Panc1 (cell line): ENCODE results near the gene ST3GAL4. TPM values are rescaled to one million over a fixed set of nuclear protein-coding genes. Genes with fewer than 3 reads are reported as not detected.

Experiments
- ATAC-seq: fragments of 200-7000 bp; cut with Tn5 transposase; 2 replicates; pipeline ENCODE4 v1.9.1; 2020; ENCODE audit warnings: mild to moderate bottlenecking, moderate library complexity
- BruUV-seq: library from RNA; stranded (reverse); fragments of 400-500 nt; replicated peaks from 2 replicates; lab custom pipeline; 2021; lab: Mats Ljungman, UMichigan
- CTCF ChIA-PET: fragments of 300-600 bp; sonication (Branson Sonifier 250); formaldehyde crosslinking; loops from one replicate; lab custom pipeline; 2022; ENCODE audit warnings: antibody characterized with exemption; lab: Charles Lee
- POLR2A ChIA-PET: fragments of 300-600 bp; sonication (Branson Sonifier 250); formaldehyde crosslinking; loops from one replicate; lab custom pipeline; 2022; ENCODE audit warnings: antibody characterized with exemption; lab: Charles Lee
- DNase-seq: peaks from one replicate; pipeline ENCODE4 v3.0.0-alpha.2; 2010; ENCODE audit warnings: low read depth, low spot score
- H3K27ac ChIP-seq: 2 replicates; pipeline ENCODE4 v1.5.1; 2011; ENCODE audit warnings: mild to moderate bottlenecking, low read length, inconsistent platforms
- H3K27me3 ChIP-seq: fragments of 200-500 bp; sonication (Bioruptor generic); 2 replicates; pipeline ENCODE4 v1.6.0; 2014; ENCODE audit warnings: low read length, inconsistent platforms; ENCODE audit not compliant: control insufficient read depth, insufficient read depth
- H3K36me3 ChIP-seq: fragments of 200-500 bp; sonication (Bioruptor generic); 2 replicates; pipeline ENCODE4 v1.5.1; 2014; ENCODE audit warnings: inconsistent platforms, mild to moderate bottlenecking, low read length, moderate library complexity; ENCODE audit not compliant: control insufficient read depth, insufficient read depth
- H3K4me1 ChIP-seq: 2 replicates; pipeline ENCODE4 v1.5.1; 2011; ENCODE audit warnings: inconsistent platforms, mild to moderate bottlenecking, low read length, moderate library complexity; ENCODE audit not compliant: control insufficient read depth, insufficient read depth
- H3K4me3 ChIP-seq, 2 experiments: 2 replicates each; pipeline ENCODE4 v1.5.1; 2011 to 2012; ENCODE audit warnings: low read depth in 2 of 2, low read length in 2 of 2, mild to moderate bottlenecking in 2 of 2, inconsistent platforms in 1 of 2, moderate library complexity in 1 of 2
- H3K9me3 ChIP-seq: fragments of 200-500 bp; sonication (Bioruptor generic); 2 replicates; pipeline ENCODE4 v1.5.1; 2014; ENCODE audit warnings: low read depth, mild to moderate bottlenecking, inconsistent platforms, low read length, moderate library complexity; ENCODE audit not compliant: control insufficient read depth, insufficient read depth
- POLR2AphosphoS5 ChIP-seq: IDR thresholded peaks from 2 replicates; pipeline ENCODE4 v1.6.1; 2012; ENCODE audit warnings: mild to moderate bottlenecking, low read depth, low read length, moderate library complexity
- SIN3A ChIP-seq: IDR thresholded peaks from 2 replicates; pipeline ENCODE4 v1.6.1; 2012; ENCODE audit warnings: low read depth, mild to moderate bottlenecking, low read length, moderate library complexity, borderline replicate concordance; ENCODE audit not compliant: insufficient read depth
- TCF7L2 ChIP-seq: IDR thresholded peaks from 2 replicates; pipeline ENCODE4 v1.6.1; 2011; ENCODE audit warnings: mild to moderate bottlenecking, low read depth, low read length, inconsistent platforms
- in situ Hi-C: cut with HindIII; loops from 2 replicates; pipeline ENCODE4 v1.10.0; 2016; ENCODE audit warnings: low sequenced_read_pairs, low pct_unique_long_range_greater_than_20kb
- intact Hi-C: fragments of 100-400 bp; cut with micrococcal nuclease; formaldehyde crosslinking; loops from one replicate; pipeline ENCODE4 v1.10.0; 2022; ENCODE audit not compliant: unreplicated experiment
- total RNA-seq: library from RNA; stranded (reverse); gene quantifications from one replicate; pipeline ENCODE4 v1.2.1, GENCODE V29; 2021; ENCODE audit not compliant: unreplicated experiment
- TF ChIP-seq, protein P1 (sequence below): fragments of 450-650 bp; IDR thresholded peaks from 2 replicates; pipeline ENCODE4 v1.5.1; 2017; ENCODE audit warnings: mild to moderate bottlenecking
- TF ChIP-seq, protein P2 (sequence below), 2 experiments: IDR thresholded peaks; 2 replicates each; pipeline ENCODE4 v1.6.1; 2011 to 2012; ENCODE audit warnings: low read depth in 2 of 2, control low read depth in 1 of 2, low read length in 1 of 2, mild to moderate bottlenecking in 1 of 2, moderate library complexity in 1 of 2; ENCODE audit not compliant: insufficient read depth in 1 of 2

ST3GAL4 gene
- total RNA-seq, 1 experiment from 2014 or later: 56.6 TPM

DNA sequence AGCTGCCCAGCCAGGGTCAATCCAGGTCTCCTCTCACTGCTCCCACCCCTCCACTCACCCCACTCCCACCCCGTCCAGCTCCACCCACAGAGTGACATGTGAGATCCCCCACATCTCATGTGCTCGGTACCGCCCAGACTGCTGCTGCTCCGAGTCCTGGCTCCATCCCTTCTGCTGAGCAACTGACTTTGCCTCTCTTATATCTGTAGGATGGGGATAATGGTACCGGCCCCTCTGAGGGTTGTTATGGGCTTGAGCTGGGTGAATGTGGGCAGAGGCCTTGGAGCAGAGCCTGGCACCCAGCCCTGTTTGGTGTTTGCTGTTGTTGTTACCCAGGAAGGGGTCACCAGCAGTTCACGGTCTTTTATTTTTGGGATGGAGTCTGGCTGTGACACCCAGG is 77.0 kb downstream of the ST3GAL4 start:
- intact Hi-C loops (no loop called here), in situ Hi-C loops (no loop called here)
- POLR2A ChIA-PET: no interaction called here

DNA sequence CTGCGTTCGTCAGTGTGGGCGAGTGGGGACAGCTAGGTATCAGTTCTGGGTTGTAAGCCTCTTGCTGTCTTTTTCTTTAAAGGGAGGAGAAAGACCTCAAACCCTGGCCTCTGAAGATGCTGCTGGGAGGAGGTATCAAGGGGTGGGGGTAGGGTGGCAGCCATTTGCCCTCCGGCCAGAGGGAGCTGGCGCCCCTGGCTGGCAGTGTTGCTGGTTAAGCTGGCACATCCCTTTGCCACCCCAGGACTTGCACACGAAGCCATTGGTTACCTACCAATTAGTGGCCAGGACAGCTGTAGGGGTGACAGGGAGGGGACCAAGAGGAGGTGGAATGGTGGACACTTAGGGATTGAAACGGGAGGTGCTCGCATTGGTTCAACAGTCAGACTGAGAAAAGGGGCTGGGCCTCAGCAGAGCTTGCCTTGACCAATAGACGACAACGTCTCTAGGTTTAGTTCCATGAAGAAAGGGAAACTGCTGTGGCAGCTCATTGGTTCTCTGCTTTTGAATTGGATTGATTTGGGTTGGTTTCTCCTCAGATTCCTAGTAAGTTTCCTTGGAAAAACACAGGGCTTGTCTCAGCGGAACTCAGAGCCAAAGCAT is 77.9 kb downstream of the ST3GAL4 start:
- no TSS peak for BruUV-seq
- in situ Hi-C loops: no loop called here

More for the DNA sequence above, 77.0 kb downstream of the ST3GAL4 start:
- no TSS peak for BruUV-seq
- DNase-seq: no peak
- Histone ChIP-seq H3K27ac (no peak overlapping the region), H3K36me3 (no peaks in the 10 kb centered on the region), H3K4me3 (no peak overlapping the region), H3K27me3 (no peaks in the 10 kb centered on the region), H3K9me3 (no peaks in the 10 kb centered on the region), H3K4me1 (peaks cover 4% of the 10 kb centered on the region; the same call in 1 of the 2 replicates)
- CTCF ChIA-PET: no interaction called here
- no peak for TF ChIP-seq SIN3A
- no peak for TF ChIP-seq POLR2AphosphoS5
- no peak for TF ChIP-seq TCF7L2
- TF ChIP-seq, protein P1, sequence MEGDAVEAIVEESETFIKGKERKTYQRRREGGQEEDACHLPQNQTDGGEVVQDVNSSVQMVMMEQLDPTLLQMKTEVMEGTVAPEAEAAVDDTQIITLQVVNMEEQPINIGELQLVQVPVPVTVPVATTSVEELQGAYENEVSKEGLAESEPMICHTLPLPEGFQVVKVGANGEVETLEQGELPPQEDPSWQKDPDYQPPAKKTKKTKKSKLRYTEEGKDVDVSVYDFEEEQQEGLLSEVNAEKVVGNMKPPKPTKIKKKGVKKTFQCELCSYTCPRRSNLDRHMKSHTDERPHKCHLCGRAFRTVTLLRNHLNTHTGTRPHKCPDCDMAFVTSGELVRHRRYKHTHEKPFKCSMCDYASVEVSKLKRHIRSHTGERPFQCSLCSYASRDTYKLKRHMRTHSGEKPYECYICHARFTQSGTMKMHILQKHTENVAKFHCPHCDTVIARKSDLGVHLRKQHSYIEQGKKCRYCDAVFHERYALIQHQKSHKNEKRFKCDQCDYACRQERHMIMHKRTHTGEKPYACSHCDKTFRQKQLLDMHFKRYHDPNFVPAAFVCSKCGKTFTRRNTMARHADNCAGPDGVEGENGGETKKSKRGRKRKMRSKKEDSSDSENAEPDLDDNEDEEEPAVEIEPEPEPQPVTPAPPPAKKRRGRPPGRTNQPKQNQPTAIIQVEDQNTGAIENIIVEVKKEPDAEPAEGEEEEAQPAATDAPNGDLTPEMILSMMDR: no peak
- TF ChIP-seq, protein P2, sequence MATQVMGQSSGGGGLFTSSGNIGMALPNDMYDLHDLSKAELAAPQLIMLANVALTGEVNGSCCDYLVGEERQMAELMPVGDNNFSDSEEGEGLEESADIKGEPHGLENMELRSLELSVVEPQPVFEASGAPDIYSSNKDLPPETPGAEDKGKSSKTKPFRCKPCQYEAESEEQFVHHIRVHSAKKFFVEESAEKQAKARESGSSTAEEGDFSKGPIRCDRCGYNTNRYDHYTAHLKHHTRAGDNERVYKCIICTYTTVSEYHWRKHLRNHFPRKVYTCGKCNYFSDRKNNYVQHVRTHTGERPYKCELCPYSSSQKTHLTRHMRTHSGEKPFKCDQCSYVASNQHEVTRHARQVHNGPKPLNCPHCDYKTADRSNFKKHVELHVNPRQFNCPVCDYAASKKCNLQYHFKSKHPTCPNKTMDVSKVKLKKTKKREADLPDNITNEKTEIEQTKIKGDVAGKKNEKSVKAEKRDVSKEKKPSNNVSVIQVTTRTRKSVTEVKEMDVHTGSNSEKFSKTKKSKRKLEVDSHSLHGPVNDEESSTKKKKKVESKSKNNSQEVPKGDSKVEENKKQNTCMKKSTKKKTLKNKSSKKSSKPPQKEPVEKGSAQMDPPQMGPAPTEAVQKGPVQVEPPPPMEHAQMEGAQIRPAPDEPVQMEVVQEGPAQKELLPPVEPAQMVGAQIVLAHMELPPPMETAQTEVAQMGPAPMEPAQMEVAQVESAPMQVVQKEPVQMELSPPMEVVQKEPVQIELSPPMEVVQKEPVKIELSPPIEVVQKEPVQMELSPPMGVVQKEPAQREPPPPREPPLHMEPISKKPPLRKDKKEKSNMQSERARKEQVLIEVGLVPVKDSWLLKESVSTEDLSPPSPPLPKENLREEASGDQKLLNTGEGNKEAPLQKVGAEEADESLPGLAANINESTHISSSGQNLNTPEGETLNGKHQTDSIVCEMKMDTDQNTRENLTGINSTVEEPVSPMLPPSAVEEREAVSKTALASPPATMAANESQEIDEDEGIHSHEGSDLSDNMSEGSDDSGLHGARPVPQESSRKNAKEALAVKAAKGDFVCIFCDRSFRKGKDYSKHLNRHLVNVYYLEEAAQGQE (IDR thresholded peaks at IDR 0.05; ENCODE audit: insufficient read depth in 1 of 2, low read depth in 2 of 2, low read length in 1 of 2): no peak
- no peak for ATAC-seq

More for the DNA sequence above, 77.9 kb downstream of the ST3GAL4 start:
- Histone ChIP-seq H3K27me3 (no peaks in the 10 kb centered on the region), H3K9me3 (no peaks in the 10 kb centered on the region), H3K4me1 (peaks cover 4% of the 10 kb centered on the region; the same call in 1 of the 2 replicates), H3K36me3 (no peaks in the 10 kb centered on the region), H3K4me3 (no peak overlapping the region), H3K27ac (no peak overlapping the region)
- ChIA-PET CTCF (no interaction called here), POLR2A (no interaction called here)
- TF ChIP-seq, protein P1: no peak
- TF ChIP-seq, protein P2 (IDR thresholded peaks at IDR 0.05; ENCODE audit: insufficient read depth in 1 of 2, low read depth in 2 of 2, low read length in 1 of 2): no peak
- TF ChIP-seq TCF7L2: no peak
- no peak for TF ChIP-seq POLR2AphosphoS5
- no peak for TF ChIP-seq SIN3A
- ATAC-seq: no peak
- no peak for DNase-seq
- intact Hi-C loops: no loop called here
